IMR-90 (cell line): ENCODE data around the gene TAS1R1. TPM values are rescaled to one million over a fixed set of nuclear protein-coding genes. Genes with fewer than 3 reads are reported as not detected.

Source experiments
- ATAC-seq: fragments of 200-7000 bp; cut with Tn5 transposase; 2 replicates; pipeline ENCODE4 v1.9.1; 2020; ENCODE audit warnings: low read depth, mild to moderate bottlenecking, moderate library complexity
- BruUV-seq: library from RNA; stranded (reverse); fragments of 400-500 nt; replicated peaks from 2 replicates; lab custom pipeline; 2021; lab: Mats Ljungman, UMichigan
- CTCF ChIA-PET: fragments of 300-600 bp; formaldehyde crosslinking; extraction: SDS; loops from one replicate; lab custom pipeline; 2021; ENCODE audit warnings: antibody characterized with exemption; lab: Yijun Ruan, JAX
- POLR2A ChIA-PET: fragments of 300-600 bp; sonication (Branson Sonifier 250); formaldehyde crosslinking; loops from one replicate; lab custom pipeline; 2022; ENCODE audit warnings: antibody characterized with exemption; ENCODE audit not compliant: unreplicated experiment; lab: Charles Lee
- DNase-seq: peaks from one replicate; pipeline ENCODE4 v3.0.0; 2013
- H2AFZ ChIP-seq: replicated peaks from 2 replicates; pipeline ENCODE3; 2013; ENCODE audit warnings: low read length, mild to moderate bottlenecking; ENCODE audit not compliant: poor library complexity
- H2AK5ac ChIP-seq: 2 replicates; pipeline ENCODE4 v1.6.1; 2013; ENCODE audit warnings: low read depth, low read length, inconsistent platforms
- H2AK9ac ChIP-seq: replicated peaks from 2 replicates; pipeline ENCODE3; 2013; ENCODE audit warnings: mild to moderate bottlenecking, low read depth, low read length, moderate library complexity; ENCODE audit not compliant: poor library complexity
- H2BK120ac ChIP-seq: 2 replicates; pipeline ENCODE4 v1.6.1; 2013; ENCODE audit warnings: low read depth, low read length, inconsistent platforms
- H2BK15ac ChIP-seq: 3 replicates; pipeline ENCODE4 v1.6.1; 2013; ENCODE audit warnings: low read depth, low read length, inconsistent platforms
- H2BK20ac ChIP-seq: 2 replicates; pipeline ENCODE4 v1.6.1; 2013; ENCODE audit warnings: low read depth, mild to moderate bottlenecking, inconsistent platforms, low read length, moderate library complexity
- H2BK5ac ChIP-seq: 2 replicates; pipeline ENCODE4 v1.6.1; 2013; ENCODE audit warnings: mild to moderate bottlenecking, low read depth, low read length, inconsistent platforms; ENCODE audit not compliant: poor library complexity, severe bottlenecking
- H3K14ac ChIP-seq: replicated peaks from 2 replicates; pipeline ENCODE4 v1.6.1; 2013; ENCODE audit warnings: low read depth, low read length, inconsistent platforms
- H3K18ac ChIP-seq: 2 replicates; pipeline ENCODE4 v1.6.1; 2013; ENCODE audit warnings: low read depth, low read length, control low read depth
- H3K23ac ChIP-seq: 2 replicates; pipeline ENCODE4 v1.6.1; 2013; ENCODE audit warnings: low read depth, low read length, inconsistent platforms
- H3K27ac ChIP-seq: 2 replicates; pipeline ENCODE4 v1.5.1; 2013; ENCODE audit warnings: mild to moderate bottlenecking, control low read depth, low read length; ENCODE audit not compliant: insufficient read depth
- H3K27me3 ChIP-seq: 2 replicates; pipeline ENCODE4 v1.6.1; 2013; ENCODE audit warnings: low read length; ENCODE audit not compliant: control insufficient read depth, insufficient read depth
- H3K36me3 ChIP-seq: 2 replicates; pipeline ENCODE4 v1.6.1; 2013; ENCODE audit warnings: low read length, mixed read lengths; ENCODE audit not compliant: control insufficient read depth, insufficient read depth
- H3K4ac ChIP-seq: 2 replicates; pipeline ENCODE4 v1.6.1; 2013; ENCODE audit warnings: low read depth, low read length, inconsistent platforms
- H3K4me1 ChIP-seq: 2 replicates; pipeline ENCODE4 v1.6.1; 2013; ENCODE audit warnings: low read length, mixed read lengths; ENCODE audit not compliant: control insufficient read depth, insufficient read depth
- H3K4me2 ChIP-seq: 2 replicates; pipeline ENCODE4 v1.6.1; 2013; ENCODE audit warnings: low read depth, mild to moderate bottlenecking, control low read depth, low read length, moderate library complexity
- H3K4me3 ChIP-seq: 2 replicates; pipeline ENCODE4 v1.5.1; 2013; ENCODE audit warnings: low read depth, mild to moderate bottlenecking, control low read depth, low read length, moderate library complexity; ENCODE audit not compliant: insufficient read depth
- H3K56ac ChIP-seq: 2 replicates; pipeline ENCODE4 v1.6.1; 2013; ENCODE audit warnings: low read length, inconsistent platforms; ENCODE audit not compliant: insufficient read depth; ENCODE audit errors: extremely low read depth
- H3K79me1 ChIP-seq, 2 experiments: 2 replicates each; pipeline ENCODE4 v1.6.1; 2013; ENCODE audit warnings: low read length in 2 of 2, inconsistent platforms in 1 of 2, low read depth in 1 of 2
- H3K9ac ChIP-seq: 2 replicates; pipeline ENCODE4 v1.6.1; 2013; ENCODE audit warnings: low read depth, low read length, control low read depth
- H3K9me1 ChIP-seq: 2 replicates; pipeline ENCODE4 v1.6.1; 2013; ENCODE audit warnings: low read length, inconsistent platforms; ENCODE audit not compliant: insufficient read depth
- H3K9me3 ChIP-seq: 2 replicates; pipeline ENCODE4 v1.6.1; 2013; ENCODE audit warnings: low read length; ENCODE audit not compliant: control insufficient read depth, insufficient read depth
- H4K20me1 ChIP-seq: 2 replicates; pipeline ENCODE4 v1.6.1; 2013; ENCODE audit warnings: low read length, inconsistent platforms; ENCODE audit not compliant: insufficient read depth
- H4K5ac ChIP-seq: 2 replicates; pipeline ENCODE4 v1.6.1; 2013; ENCODE audit warnings: mild to moderate bottlenecking, low read depth, low read length, control low read depth
- H4K8ac ChIP-seq, 2 experiments: 2 replicates each; pipeline ENCODE4 v1.6.1; 2013; ENCODE audit warnings: low read depth in 2 of 2, low read length in 2 of 2, control low read depth in 1 of 2, inconsistent platforms in 1 of 2
- H4K91ac ChIP-seq: 2 replicates; pipeline ENCODE4 v1.6.1; 2013; ENCODE audit warnings: low read depth, low read length, inconsistent platforms; ENCODE audit not compliant: insufficient read depth
- CEBPB ChIP-seq: IDR thresholded peaks from 2 replicates; pipeline ENCODE4 v1.6.1; 2012; ENCODE audit warnings: low read depth, low read length, improper control_type of control experiment
- FOS ChIP-seq: fragments of 150-350 bp; IDR thresholded peaks from 2 replicates; pipeline ENCODE4 v1.6.1; 2016; ENCODE audit warnings: low read depth, low read length
- POLR2A ChIP-seq: IDR thresholded peaks from 2 replicates; pipeline ENCODE4 v1.6.1; 2012; ENCODE audit warnings: mild to moderate bottlenecking, low read depth, low read length
- RAD21 ChIP-seq: IDR thresholded peaks from 2 replicates; pipeline ENCODE4 v1.6.1; 2012; ENCODE audit warnings: low read length, improper control_type of control experiment
- RCOR1 ChIP-seq: IDR thresholded peaks from 2 replicates; pipeline ENCODE4 v1.6.1; 2012; ENCODE audit warnings: mild to moderate bottlenecking, low read length, improper control_type of control experiment; ENCODE audit not compliant: insufficient replicate concordance
- SMC3 ChIP-seq: fragments of 150-350 bp; IDR thresholded peaks from 2 replicates; pipeline ENCODE4 v1.6.1; 2016; ENCODE audit warnings: low read depth, mild to moderate bottlenecking, antibody characterized with exemption, low read length, moderate library complexity
- WGBS, 2 experiments: methylation state at CpG; one replicate each; pipeline versions ENCODE4 v1.1.5 to v1.1.7; 2013; ENCODE audit warnings: missing lambda C conversion rate in 2 of 2; ENCODE audit not compliant: insufficient read length in 1 of 2; ENCODE audit errors: extremely low coverage in 2 of 2; 5-methylcytosine and 5-hydroxymethylcytosine counted together
- dilution Hi-C: fragments of 300-500 bp; cut with HindIII; formaldehyde crosslinking; loops from one replicate; pipeline ENCODE4 v1.14.3; 2018; ENCODE audit warnings: low sequenced_read_pairs; ENCODE audit not compliant: unreplicated experiment
- in situ Hi-C: fragments of 300-500 bp; cut with MboI; formaldehyde crosslinking; loops from 3 replicates; pipeline ENCODE4 v1.14.3; 2019; ENCODE audit warnings: low sequenced_read_pairs, inconsistent platforms, mixed read lengths
- intact Hi-C: fragments of 100-400 bp; cut with micrococcal nuclease; formaldehyde crosslinking; loops from 2 replicates; pipeline ENCODE4 v1.10.0; 2022
- polyA plus RNA-seq, 3 experiments: library from polyadenylated mRNA; depleted of rRNA; stranded (reverse); fragments of >200 nt; gene quantifications; 2 replicates each; pipeline ENCODE4 v1.2.3, GENCODE V29; 2012; ENCODE audit warnings: low replicate concordance in 1 of 3
- total RNA-seq: library from RNA; depleted of rRNA; stranded (reverse); fragments of >200 nt; gene quantifications from 2 replicates; pipeline ENCODE4 v1.2.3, GENCODE V29; 2012
- TF ChIP-seq, protein P1 (sequence below): fragments of 150-350 bp; IDR thresholded peaks from 2 replicates; pipeline ENCODE4 v1.6.1; 2016; ENCODE audit warnings: low read depth, mild to moderate bottlenecking, low read length, moderate library complexity, borderline replicate concordance
- TF ChIP-seq, protein P2 (sequence below): conservative IDR thresholded peaks from 2 replicates; pipeline ENCODE4 v1.5.1; 2012; ENCODE audit warnings: mild to moderate bottlenecking, low read depth, low read length, improper control_type of control experiment

The TAS1R1 gene
- total and polyA plus RNA-seq, 2 of the 4 experiments (the other 2 are of a cell fraction), result 0.05 TPM; not detected in 1

DNA sequence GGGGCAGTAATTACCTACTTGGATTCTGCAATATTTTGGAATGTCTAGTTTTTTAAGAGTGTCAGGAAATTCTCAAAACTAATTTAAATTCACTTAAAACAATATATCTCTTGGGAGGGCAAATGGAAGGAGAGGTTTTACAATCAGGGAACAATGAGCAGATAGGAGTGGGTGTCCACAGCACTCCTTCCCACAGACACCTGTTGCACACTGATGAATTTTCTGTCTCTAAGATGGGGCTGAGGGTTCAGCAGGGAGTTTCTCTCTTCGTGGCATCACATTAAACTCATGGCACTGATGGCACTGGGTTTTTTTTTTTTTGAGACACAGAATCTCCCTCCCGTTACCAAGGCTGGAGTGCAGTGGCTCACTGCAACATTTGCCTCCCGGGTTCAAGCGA, 63.9 kb downstream of the TAS1R1 start:
- no peak overlapping the region for H4K91ac ChIP-seq
- WGBS, 2 experiments, result no CpG with 5 or more reads among the region's 4 CpGs
- H2BK120ac ChIP-seq, result no peak overlapping the region
- peaks cover 49% of the 10 kb centered on the region for H3K36me3 ChIP-seq
- H2BK5ac ChIP-seq, result no peak overlapping the region
- H2AFZ ChIP-seq, result no peak overlapping the region
- intact Hi-C loops, result no loop called here
- no peak overlapping the region for H3K9ac ChIP-seq
- no peak overlapping the region for H3K23ac ChIP-seq
- H2AK5ac ChIP-seq, result no peak overlapping the region
- no peak overlapping the region for H2BK15ac ChIP-seq
- peaks cover 61% of the 10 kb centered on the region for H4K20me1 ChIP-seq
- H2BK20ac ChIP-seq, result no peak overlapping the region
- ATAC-seq (no peak), DNase-seq (no peak)
- no peak overlapping the region for H3K4me3 ChIP-seq
- peaks cover 30 to 70% of the 10 kb centered on the region in 2 experiments for H3K79me1 ChIP-seq
- H4K5ac ChIP-seq, result no peak overlapping the region
- H2AK9ac ChIP-seq, result no peak overlapping the region
- H4K8ac ChIP-seq, result no peak overlapping the region
- no peaks in the 10 kb centered on the region for H3K9me3 ChIP-seq
- no peak overlapping the region for H3K14ac ChIP-seq
- ChIA-PET CTCF (no interaction called here), POLR2A (no interaction called here)
- no peaks in the 10 kb centered on the region for H3K27me3 ChIP-seq
- dilution Hi-C loops, result no loop called here
- H3K56ac ChIP-seq, result no peak overlapping the region
- peaks cover 3% of the 10 kb centered on the region; the same call in 1 of the 2 replicates for H3K4me1 ChIP-seq
- BruUV-seq, result no TSS peak
- no peak overlapping the region for H3K4ac ChIP-seq
- H3K27ac ChIP-seq, result no peak overlapping the region
- in situ Hi-C loops, result no loop called here
- no peaks in the 10 kb centered on the region; the same call in 1 of the 2 replicates for H3K9me1 ChIP-seq
- no peak for TF ChIP-seq POLR2A
- TF ChIP-seq RCOR1, result no peak
- TF ChIP-seq, protein P1, sequence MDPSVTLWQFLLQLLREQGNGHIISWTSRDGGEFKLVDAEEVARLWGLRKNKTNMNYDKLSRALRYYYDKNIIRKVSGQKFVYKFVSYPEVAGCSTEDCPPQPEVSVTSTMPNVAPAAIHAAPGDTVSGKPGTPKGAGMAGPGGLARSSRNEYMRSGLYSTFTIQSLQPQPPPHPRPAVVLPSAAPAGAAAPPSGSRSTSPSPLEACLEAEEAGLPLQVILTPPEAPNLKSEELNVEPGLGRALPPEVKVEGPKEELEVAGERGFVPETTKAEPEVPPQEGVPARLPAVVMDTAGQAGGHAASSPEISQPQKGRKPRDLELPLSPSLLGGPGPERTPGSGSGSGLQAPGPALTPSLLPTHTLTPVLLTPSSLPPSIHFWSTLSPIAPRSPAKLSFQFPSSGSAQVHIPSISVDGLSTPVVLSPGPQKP, result no peak
- no peak for TF ChIP-seq FOS
- TF ChIP-seq RAD21, result no peak
- TF ChIP-seq CEBPB, result no peak
- TF ChIP-seq SMC3, result no peak
- TF ChIP-seq, protein P2, sequence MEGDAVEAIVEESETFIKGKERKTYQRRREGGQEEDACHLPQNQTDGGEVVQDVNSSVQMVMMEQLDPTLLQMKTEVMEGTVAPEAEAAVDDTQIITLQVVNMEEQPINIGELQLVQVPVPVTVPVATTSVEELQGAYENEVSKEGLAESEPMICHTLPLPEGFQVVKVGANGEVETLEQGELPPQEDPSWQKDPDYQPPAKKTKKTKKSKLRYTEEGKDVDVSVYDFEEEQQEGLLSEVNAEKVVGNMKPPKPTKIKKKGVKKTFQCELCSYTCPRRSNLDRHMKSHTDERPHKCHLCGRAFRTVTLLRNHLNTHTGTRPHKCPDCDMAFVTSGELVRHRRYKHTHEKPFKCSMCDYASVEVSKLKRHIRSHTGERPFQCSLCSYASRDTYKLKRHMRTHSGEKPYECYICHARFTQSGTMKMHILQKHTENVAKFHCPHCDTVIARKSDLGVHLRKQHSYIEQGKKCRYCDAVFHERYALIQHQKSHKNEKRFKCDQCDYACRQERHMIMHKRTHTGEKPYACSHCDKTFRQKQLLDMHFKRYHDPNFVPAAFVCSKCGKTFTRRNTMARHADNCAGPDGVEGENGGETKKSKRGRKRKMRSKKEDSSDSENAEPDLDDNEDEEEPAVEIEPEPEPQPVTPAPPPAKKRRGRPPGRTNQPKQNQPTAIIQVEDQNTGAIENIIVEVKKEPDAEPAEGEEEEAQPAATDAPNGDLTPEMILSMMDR, result no peak
- H3K4me2 ChIP-seq, result no peak overlapping the region
- no peak overlapping the region for H3K18ac ChIP-seq
